SHP77 (cell line): Measurements from ENCODE around the gene TSPAN18.
A peak's percentile ranks its signal among the peaks of the same experiment; 100 is the strongest.

Source experiments
- DNase-seq, 2 experiments: peaks; one replicate each; lab custom pipeline; 2025; lab: John Stamatoyannopoulos, UW

TSPAN18 gene

DNA sequence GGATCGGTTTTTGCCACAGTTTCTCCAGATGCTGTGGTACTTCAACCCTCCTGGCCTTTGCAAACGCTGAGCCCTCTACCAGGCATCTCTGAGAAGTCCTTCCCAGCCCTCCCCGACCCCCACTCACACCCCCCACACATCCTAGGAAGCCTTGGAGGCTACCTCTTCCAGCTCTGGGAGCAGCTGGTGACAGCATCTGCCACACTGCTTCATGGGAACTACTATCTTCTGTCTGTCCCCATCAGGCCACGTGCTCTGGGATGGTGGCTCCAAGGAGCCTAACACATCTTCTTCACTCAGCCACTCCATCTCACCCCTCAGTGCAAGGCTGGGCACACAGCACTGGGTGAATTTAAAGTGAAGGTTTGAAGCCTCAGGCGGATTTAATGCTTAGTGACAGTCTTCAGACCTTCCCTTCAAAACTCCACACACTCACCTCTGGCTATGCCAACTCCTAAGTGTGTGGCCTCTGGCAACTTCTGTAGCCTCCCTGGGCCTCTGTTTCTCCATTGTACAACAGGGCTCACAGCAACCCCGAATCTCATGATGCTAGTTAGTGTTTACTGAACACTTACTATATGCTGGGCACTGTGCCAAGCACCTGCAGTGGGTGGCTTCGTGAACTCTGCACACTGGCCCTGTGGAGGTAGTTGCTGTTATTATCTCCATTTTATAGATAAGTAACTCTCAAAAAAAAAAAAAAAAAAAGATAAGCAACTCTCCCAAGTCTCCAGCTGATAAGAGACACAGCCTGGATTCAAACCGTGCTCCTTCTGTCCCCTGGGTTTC, 231.2 kb downstream of the TSPAN18 start:
- DNase-seq: no peak

DNA sequence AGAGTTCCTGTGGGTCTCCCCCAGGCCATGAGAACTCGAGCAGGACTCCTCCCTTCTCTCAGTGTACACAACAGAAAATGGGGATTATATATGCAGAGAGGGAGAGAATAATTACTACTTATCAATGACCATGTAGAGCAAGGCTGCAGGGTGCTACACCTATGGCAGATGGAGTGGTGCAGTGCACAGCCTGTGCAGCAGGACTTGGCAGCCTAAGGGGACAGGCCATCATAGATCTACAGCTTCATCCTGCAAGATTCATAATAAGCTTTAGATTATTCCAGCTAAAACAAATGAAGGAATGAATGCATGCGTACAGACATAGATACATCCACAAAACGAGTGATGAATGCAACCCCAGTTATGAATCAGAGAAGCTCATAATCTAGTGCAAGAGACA, 232.3 kb downstream of the TSPAN18 start:
- no peak for DNase-seq

DNA sequence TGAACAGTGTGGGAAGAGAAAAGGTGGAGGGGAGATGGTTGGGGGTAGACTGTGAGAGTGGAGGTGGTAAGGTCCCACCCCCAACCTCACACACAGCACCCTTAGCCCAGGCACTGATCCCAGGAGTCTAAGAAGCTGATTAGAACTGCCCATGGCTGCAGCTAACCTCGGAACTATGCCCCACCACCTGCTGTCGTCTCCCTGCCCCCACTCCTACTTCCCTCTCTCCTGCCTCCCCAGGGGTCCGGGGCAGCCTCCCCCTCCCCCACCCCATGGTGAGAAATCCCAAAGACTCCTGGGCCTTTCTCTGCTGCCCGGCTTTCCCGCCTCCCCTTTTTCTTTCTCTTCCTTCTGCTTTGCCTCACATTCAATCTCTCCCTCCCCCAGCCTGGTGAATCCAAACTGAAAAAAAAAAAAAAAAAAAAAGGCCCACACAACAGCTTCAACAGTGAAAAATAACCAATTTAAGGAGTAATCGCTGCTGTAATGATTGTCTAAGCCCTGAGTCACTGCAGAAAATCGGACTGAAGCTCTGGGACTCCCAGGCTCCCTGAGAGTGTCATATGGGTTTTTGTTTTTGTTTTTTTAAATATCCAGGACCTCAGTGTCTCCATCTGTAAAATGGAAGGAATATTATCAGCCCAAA, 233.6 kb downstream of the TSPAN18 start:
- no peak for DNase-seq

DNA sequence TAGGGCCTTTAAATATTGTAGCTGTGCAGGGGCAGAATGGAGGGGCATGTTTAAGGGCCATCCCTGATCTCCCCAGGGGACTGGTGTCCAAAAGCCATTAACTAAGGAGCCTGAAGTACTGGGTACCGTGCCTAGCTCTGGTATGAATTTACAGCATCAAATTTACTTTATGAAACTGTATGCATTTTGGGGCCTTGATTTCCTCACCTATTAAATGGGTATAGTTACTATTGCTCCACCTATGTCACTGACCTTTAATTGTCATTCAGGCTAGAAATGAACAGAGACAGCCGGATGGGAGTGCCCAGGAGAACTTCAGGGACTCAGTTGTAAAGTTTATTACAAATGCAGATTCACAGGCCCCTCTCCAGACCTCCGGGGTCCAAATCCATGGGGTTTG, 235.7 kb downstream of the TSPAN18 start:
- DNase-seq: no peak

DNA sequence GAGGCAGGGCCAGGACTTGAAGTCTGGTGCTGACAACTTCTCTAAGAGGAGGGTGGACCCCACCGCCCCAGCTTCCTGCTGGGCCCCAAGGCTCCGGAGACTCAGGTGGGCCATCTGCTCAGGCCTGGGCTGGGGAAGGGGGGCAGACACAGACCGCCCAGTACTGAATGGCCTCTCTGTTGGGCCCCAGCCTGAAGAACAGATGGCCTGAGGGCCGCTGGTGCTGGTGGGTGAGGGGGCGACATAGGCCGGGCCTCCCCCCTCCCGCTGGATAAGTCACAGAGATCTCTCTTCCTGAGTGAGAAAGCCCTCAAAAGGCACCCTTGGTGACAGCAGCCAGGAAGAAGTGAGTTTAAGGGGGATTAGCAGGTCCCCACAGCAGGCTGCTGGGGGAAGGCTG, 236.4 kb downstream of the TSPAN18 start:
- no peak for DNase-seq

DNA sequence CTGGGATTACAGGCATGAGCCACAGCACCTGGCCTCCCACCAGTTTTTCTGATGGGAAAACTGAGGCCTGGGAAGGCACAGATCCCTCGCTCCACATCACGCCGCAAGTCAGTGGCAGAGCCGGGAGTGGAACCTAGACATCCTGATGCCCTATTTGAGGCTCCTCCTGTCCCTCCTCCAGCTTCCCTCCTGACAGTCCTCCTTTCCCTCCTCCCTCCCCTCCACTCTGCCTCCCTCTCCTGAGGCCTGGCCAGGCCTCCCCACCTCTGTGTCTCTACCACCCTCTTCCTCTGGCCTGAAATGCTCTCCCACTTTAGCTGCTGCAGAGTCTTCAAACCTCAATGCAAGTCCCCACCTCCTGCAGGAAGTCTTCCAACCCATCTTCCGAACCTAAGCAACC, 237.2 kb downstream of the TSPAN18 start:
- DNase-seq: no peak

DNA sequence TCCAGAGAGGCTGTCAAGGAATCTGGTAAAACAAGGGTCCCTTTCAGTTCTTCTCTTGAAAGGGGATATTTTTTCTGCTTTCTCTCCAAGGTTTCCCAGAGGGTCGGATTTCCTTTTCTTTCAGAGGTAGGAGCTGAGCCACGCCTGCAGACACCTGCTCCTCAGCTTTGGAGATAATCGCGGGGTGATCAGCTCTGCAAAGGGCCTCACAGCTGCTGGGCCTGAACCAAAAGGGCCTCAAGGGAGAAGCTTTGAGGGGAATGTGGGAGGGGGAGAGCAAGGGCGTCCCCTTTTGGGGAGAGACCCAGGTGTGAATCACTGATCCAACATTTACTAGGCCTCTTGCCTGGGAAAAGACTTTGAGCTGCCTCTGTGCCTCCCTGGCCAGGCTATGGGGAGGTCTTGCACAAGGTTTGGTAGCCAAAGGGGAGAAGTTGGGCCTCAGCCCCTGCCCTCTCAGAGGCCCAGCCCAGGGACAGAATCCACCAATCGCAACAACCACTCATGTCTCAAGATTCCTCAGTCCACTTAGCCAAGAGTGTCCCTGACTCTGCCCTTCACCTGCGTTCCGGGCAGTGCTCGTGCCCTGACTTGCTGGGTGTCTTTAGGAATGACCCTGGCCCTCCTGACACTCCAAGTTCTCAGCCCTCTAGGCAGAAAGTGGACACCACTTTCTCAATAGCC, 237.9 kb downstream of the TSPAN18 start:
- DNase-seq: no peak

DNA sequence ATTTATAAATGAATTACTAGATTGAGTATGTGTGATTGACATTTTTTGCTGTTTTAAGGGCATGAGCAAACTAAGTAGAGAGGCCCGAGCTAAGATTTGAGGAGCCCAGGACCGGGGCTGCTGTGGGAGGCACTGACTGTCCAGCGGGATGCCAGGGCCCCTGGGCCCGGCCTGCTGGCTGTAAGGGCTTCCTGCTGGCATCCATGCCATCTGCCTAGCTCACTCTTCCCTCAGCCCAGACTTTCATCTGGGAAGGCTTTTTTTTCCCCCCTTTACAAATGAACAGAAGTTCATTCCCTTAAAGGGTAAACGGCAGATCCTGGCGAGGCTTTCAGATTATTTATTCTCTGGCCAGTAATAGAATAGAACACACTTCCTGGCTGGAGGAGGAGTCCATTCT, 239.9 kb downstream of the TSPAN18 start:
- no peak for DNase-seq

DNA sequence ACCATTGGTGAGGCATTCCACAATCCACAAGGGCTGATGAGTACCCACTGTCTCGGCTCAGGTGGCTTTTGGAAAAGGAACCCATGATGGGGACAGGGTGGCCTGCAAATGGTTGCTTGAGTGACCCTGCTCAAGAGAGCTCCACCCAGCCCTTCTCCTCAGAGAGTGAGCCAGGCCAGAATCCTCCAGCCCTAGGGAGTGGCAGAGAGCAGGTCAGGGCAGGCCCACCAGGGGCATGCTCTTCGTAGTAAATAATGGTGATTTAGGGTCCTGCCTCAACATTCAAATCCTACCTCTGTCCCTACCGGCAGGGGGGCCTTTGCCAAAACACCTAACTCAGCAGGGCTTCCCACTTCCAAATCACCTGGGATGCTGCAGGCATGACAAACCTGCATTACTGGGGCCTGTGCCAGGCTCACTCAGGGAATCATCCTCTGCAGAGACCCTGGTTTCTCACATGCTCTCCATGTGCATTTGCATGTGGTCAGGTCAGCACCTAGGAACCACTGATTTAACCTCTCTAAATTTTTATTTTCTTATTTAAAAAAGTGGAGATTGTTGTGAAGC, 241.3 kb downstream of the TSPAN18 start:
- DNase-seq: no peak

DNA sequence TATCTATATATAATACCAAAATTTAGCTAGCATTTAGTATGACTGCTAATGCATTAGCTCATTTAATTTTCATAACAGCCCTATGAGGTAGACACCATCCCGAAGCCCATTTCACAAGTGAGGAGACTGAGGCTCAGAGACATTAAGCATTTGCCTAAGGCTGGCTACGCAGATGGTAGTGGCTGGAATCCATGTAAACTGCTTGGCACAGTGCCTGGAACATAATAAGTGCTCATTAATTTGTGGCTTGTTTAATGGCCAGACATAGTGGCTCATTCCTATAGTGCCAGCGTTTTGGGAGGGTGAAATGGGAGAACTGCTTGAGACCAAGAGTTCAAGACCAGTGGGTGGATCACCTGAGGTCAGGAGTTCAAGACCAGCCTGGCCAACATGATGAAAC, 241.7 kb downstream of the TSPAN18 start:
- no peak for DNase-seq

DNA sequence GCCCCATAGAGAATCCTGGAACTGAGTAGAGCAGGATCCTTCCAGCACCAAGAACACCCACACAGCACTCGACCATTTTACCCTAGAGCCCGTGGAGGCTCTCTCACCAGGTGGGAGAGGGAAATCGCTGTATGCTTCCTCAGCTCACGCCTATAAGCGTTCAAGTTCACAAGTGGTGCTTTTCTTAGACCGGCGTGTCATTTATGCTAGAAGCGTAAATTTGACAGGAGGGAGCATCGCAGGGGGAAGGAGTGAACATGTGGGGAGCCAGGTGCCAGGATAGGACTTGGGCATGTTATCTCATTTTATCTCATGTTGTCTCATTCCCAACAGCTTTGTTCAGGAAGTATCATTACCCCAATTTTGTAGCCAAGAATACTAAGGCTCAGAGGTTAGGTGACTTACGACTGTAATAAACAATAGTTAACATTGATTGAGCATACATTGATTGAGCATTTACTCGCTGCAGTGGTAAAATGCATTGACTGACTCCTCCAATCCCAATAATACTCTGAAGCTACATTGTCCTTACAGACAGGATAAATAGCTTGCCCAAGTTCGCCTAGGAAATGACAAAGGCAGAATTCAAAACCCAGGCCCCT, 243.0 kb downstream of the TSPAN18 start:
- DNase-seq: no peak

DNA sequence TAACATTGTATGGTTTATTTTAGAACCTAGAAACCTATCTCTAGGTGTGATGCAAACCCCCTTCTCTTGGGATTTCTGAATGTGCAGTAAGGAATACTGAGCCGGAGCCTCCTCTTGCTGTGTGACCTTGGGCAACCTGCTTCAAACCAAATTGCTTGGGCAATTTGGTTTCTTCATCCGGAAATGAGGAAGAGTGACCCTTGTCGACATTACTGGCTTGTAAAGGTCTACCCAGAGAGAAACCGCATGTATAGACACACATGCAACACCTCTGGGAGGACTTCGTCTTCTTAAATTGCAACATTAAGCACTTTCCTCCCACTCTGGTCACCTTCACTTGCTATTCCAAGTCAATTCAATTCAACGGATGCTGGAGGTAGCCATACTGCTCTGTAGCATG, 243.5 kb downstream of the TSPAN18 start:
- DNase-seq: no peak

DNA sequence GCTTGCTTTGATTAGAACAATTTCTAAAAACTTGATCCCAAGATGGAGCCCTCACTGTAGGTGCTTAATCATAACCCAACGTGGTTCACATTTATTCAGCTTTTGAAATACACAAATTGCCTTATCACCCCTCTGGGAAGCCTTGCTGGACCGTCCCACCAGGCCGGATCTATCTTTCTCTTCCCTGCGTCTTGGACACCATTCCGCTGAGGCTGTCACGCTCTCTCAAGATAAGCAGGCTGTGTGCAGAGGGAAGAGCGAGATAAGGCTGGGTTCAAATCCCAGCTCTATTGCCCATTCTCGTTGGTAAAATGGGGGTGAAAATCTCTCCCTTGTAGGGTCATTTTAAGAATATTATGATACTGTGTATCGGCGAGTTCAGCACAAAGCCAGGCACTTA, 244.4 kb downstream of the TSPAN18 start:
- no peak for DNase-seq

DNA sequence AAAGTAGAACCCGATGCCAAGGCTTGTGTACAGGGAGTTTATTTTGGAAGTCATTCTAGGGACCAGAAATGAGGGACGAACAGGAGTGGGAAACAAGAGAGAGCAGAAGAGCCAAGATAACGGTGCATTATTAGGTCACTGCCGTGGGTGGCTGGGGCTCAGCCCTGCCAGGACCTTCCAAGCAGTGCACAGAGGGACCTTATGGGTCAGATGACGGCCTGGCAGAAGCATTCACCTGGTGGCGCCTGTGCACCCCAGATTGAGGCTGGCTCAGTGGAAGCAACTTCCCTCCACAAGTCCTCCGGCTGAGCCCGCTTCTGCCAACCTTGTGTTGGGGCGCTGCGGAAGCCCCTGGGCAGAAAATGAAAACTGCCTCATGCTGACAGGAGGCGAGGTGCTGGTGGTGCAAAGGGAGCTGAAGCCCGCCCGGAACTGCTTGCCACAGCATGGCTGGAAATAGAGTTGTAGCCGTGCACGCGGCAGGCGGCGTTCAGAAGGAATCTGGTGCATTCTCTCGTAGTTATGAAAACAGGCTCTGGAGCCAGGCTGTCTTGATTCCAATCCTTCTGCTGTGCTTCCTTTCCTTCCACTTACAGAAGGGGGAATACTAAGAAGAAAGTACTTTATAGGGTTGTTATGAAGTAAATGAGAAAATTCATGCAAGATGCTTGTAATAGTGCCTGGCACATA, 246.1 kb downstream of the TSPAN18 start:
- DNase-seq: no peak

DNA sequence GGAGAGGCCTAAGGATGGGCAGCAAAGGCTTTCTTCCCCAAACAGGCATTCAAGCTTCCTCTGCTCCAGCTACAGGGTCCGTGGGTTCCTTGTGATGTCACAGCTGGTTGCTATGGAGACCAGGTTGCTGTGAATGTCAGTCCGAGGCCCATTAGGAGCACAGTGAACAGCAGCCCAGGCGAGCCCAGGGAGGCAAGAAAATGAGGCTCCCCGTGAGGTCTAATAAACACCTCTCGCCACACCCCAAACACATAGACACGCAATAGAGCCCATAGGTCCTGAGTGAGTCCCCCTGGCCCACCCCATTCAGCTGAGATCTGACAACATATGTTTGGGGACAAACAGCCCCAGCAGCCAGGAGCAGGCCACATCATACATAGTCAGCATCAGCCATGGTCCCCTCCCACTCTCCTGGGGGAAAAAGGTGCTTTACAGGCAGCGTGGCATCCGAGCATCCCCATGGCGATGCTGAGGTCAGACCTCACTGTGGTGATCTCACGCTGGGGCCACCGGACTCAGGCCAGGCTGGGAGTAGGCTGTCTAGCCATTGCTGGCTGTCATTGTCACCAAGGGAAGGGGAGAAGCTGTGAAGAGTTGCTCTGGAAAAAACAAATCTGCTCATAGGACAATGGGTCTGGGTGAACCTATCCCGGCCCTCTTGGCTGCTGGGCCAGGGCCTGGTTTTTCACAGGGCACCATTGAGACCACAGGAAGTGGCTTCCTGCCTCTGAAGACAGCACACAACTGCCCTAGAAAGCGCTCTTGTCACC, 247.1 kb downstream of the TSPAN18 start:
- DNase-seq: no peak

DNA sequence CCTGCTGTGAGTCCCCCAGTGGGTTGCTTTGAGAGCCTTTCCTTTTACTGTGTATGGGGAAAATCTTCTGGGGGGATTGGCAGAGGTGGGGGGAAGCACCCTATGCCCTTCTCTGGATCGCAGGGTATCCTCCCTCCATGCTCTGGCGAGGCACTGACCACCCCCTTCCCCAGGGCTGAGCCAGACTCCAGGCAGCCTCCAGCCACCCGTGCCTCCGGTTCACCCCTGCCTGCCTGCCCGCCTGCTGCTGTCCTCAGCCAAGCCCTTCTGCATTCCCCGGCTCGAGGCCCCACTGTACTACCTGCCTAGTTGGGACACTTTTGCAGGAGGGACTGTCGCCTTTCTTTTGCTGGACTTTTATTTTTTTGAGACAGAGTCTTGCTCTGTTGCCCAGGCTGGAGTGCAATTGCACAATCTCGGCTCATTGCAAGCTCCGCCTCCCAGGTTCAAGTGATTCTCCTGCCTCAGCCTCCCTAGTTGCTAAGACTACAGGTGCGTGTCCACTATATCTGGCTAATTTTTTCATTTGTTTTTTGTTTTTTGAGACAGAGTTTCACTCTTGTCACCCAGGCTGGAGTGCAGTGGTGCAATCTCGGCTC, 247.7 kb downstream of the TSPAN18 start:
- DNase-seq: no peak

DNA sequence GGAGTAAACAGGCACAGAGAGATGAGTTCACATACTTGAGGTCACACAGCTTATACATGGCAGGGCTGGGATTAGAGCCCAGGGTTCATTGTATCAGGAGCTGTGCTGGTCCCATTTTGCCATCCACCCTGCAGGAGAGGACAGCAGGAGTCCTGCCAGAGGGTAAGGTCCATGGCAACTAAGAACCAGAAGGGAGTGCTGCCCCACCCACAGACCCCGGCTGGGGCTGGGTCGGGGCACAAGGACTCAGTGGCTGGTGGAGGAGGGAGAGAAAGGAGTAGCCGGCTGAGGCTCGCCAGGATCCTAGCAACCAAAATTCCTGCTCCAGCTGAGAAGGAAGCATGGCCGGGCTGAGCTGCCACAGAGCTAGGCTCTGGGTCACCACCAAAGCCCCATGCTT, 249.8 kb downstream of the TSPAN18 start:
- DNase-seq: no peak

DNA sequence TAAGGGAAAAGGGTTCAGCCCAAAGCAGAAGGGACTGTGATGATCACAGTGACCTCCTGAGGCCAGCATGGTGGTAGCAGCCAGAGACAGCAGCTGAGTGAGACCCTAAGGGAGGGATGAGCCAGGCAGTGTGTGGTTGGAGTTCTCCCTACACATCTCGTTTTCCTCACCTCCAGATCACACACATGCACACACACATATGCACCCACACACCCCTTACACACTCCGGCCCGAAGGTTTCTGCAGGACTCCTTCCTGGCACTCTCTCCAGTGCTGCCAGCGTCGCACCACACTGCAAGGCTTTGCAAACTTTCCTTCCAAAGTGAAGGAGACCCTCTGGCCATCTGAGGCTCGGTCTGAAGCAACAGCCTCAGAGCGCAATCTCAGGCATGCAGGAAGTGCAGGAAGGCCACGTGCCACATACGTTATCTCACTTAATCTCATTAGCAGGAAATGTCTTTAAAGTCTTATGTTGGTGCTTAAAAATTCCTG, 250.8 kb downstream of the TSPAN18 start:
- DNase-seq: peak in 1 of 2 experiments; percentile 45

DNA sequence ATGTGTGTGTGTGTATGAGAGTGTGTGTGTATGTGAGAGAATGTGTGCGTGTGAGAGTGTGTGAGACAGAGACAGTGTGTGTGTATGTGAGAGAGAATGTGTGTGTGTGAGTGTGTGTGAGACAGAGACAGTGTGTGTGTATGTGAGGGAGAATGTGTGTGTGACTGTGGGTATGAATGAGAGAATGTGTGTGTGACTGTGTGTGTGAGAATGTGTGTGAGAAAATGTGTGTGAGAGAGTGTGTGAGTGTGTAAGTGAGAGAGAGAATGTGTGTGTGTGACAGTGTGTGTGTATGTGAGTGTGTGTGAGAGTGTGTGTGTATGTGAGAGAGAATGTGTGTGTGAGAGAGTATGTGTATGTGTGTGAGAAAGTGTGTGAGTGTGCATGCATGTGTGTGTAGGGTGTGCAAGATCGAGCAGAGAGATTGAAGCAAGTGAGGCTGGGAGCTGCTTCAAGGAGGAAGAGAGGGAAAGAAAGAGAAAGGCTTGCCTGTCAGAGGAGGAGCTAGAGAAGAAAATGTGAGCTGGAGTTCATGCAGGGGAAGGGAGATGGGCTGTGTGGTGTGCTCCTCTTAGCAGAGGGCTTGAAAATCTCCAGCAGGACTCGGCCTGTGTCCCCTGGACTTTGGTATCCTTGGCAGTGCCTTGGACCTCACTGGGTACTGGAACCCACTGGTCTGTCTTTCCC, 251.7 kb downstream of the TSPAN18 start:
- no peak for DNase-seq

DNA sequence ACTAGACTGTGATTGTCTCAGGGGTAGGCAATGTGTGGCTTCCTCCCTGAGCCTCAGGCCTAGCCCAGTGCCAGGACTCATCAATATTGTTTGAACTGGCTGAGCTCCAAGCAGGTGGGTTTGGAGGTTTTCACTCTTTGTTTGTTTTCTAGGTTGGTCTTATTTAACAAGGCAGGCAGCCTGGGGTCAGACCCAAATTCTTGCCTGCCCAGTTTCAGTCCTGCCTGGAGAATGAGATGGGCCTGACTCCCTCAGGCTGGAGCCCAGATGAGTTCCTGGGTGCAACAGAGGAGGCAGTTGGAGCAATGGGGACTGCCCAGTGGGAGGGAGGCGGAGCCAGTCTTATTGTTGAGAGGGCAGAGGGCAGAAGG, 252.2 kb downstream of the TSPAN18 start:
- DNase-seq: peak; percentile 93 to 97
